MV-4-11 (cell line): ENCODE results near the gene ZNFX1.

Experiments
- DNase-seq: peaks from one replicate; lab custom pipeline; 2025; lab: John Stamatoyannopoulos, UW

The ZNFX1 gene

GRCh38 chr20:49248301-49248700 lies 29.6 kb downstream of the ZNFX1 start:
- DNase-seq, result no peak

GRCh38 chr20:49247792-49248191 lies 30.1 kb downstream of the ZNFX1 start:
- no peak for DNase-seq

- no peak for DNase-seq
Observed at GRCh38 chr20:49247169-49247723, 30.6 kb downstream of the ZNFX1 start.

- DNase-seq, result peak; percentile 33
Observed at GRCh38 chr20:49245921-49246740, 31.7 kb downstream of the ZNFX1 start.

- DNase-seq, result no peak
Observed at GRCh38 chr20:49237531-49237930, 40.3 kb downstream of the ZNFX1 start.

- DNase-seq, result no peak
Observed at GRCh38 chr20:49236301-49236700, 41.6 kb downstream of the ZNFX1 start.

GRCh38 chr20:49234831-49235230 lies 43.0 kb downstream of the ZNFX1 start:
- no peak for DNase-seq

- no peak for DNase-seq
Observed at GRCh38 chr20:49233226-49233625, 44.6 kb downstream of the ZNFX1 start.

- DNase-seq, result no peak
Observed at GRCh38 chr20:49231471-49231870, 46.4 kb downstream of the ZNFX1 start.

- DNase-seq, result peak; percentile 90
Observed at GRCh38 chr20:49230561-49231133, 47.2 kb downstream of the ZNFX1 start.

GRCh38 chr20:49230021-49230420 lies 47.8 kb downstream of the ZNFX1 start:
- DNase-seq, result peak; percentile 34

- no peak for DNase-seq
Observed at GRCh38 chr20:49229381-49229780, 48.5 kb downstream of the ZNFX1 start.

GRCh38 chr20:49228676-49229075 lies 49.2 kb downstream of the ZNFX1 start:
- DNase-seq, result no peak

- DNase-seq, result no peak
Observed at GRCh38 chr20:49225896-49226295, 52.0 kb downstream of the ZNFX1 start.

- no peak for DNase-seq
Observed at GRCh38 chr20:49219924-49220831, 57.7 kb downstream of the ZNFX1 start.

- peak; percentile 98 for DNase-seq
Observed at GRCh38 chr20:49219091-49219923, 58.5 kb downstream of the ZNFX1 start, which contains the start of gene DDX27. Gene DDX27 (plus strand): TSS chr20:49219416. CDS start chr20:49219449, 33 bp downstream.

GRCh38 chr20:49218739-49219090 lies 59.1 kb downstream of the ZNFX1 start:
- peak; percentile 31 for DNase-seq

- peak; percentile 87 for DNase-seq
Observed at GRCh38 chr20:49216991-49217578, 60.8 kb downstream of the ZNFX1 start.

- DNase-seq, result no peak
Observed at GRCh38 chr20:49215232-49215631, 62.6 kb downstream of the ZNFX1 start.

GRCh38 chr20:49214571-49214970 lies 63.3 kb downstream of the ZNFX1 start:
- DNase-seq, result no peak

GRCh38 chr20:49210757-49211110 lies 67.1 kb downstream of the ZNFX1 start:
- DNase-seq, result no peak
